Parathyroid adenoma (tissue), 2 donors: ENCODE results near the gene USP24.

ENCODE experiments used
- H2AFZ ChIP-seq: fragments of 300-600 bp; sonication (generic); one replicate; pipeline ENCODE4 v1.7.0; 2017; ENCODE audit warnings: antibody characterized with exemption, mild to moderate bottlenecking
- H3K27ac ChIP-seq: fragments of 300-600 bp; sonication (generic); one replicate; pipeline ENCODE4 v1.7.0; 2017
- H3K27me3 ChIP-seq: fragments of 300-600 bp; sonication (generic); one replicate; pipeline ENCODE4 v1.7.0; 2017; ENCODE audit warnings: low read length; ENCODE audit not compliant: control insufficient read depth, insufficient read depth
- H3K36me3 ChIP-seq: fragments of 300-600 bp; sonication (generic); one replicate; pipeline ENCODE4 v1.7.0; 2017; ENCODE audit warnings: low read length; ENCODE audit not compliant: control insufficient read depth, insufficient read depth
- H3K4me1 ChIP-seq: fragments of 300-600 bp; sonication (generic); one replicate; pipeline ENCODE4 v1.7.0; 2017; ENCODE audit warnings: control low read depth
- H3K4me2 ChIP-seq: fragments of 300-600 bp; sonication (generic); one replicate; pipeline ENCODE4 v1.7.0; 2017; ENCODE audit warnings: low read length
- H3K4me3 ChIP-seq: fragments of 300-600 bp; sonication (generic); one replicate; pipeline ENCODE4 v1.7.0; 2017; ENCODE audit warnings: low read depth, low read length
- H3K79me2 ChIP-seq: fragments of 300-600 bp; sonication (generic); one replicate; pipeline ENCODE4 v1.7.0; 2017; ENCODE audit warnings: control low read depth
- H3K9ac ChIP-seq: fragments of 300-600 bp; sonication (generic); one replicate; pipeline ENCODE4 v1.7.0; 2017; ENCODE audit warnings: mild to moderate bottlenecking
- H3K9me3 ChIP-seq: fragments of 300-600 bp; sonication (generic); one replicate; pipeline ENCODE4 v1.7.0; 2017; ENCODE audit warnings: low read length; ENCODE audit not compliant: control insufficient read depth
- CTCF ChIP-seq: fragments of 300-600 bp; sonication (generic); IDR thresholded peaks from one replicate; pipeline ENCODE4 v1.7.0; 2017; ENCODE audit warnings: antibody characterized with exemption, mild to moderate bottlenecking
- donor health status: primary hyperparathyroidism.

USP24 gene

GRCh38 chr1:55067022-55067778 is 148.0 kb downstream of the USP24 start:
- no peaks in the 10 kb centered on the region for H3K36me3 ChIP-seq

GRCh38 chr1:55065648-55066047 is 149.5 kb downstream of the USP24 start:
- no peaks in the 10 kb centered on the region for H3K79me2 ChIP-seq
- TF ChIP-seq CTCF = no peak
- peaks cover 9% of the 10 kb centered on the region for H3K4me1 ChIP-seq
- H3K27ac ChIP-seq = no peak overlapping the region
- no peaks in the 10 kb centered on the region for H3K9me3 ChIP-seq
- H3K4me2 ChIP-seq = no peak overlapping the region
- H3K27me3 ChIP-seq = no peaks in the 10 kb centered on the region
- H3K36me3 ChIP-seq = no peaks in the 10 kb centered on the region
- no peak overlapping the region for H2AFZ ChIP-seq
- no peak overlapping the region for H3K9ac ChIP-seq
- H3K4me3 ChIP-seq = no peak overlapping the region

More at GRCh38 chr1:55067022-55067778, 148.0 kb downstream of the USP24 start:
- no peak for TF ChIP-seq CTCF
- Histone ChIP-seq H3K9ac (no peak overlapping the region), H3K4me3 (no peak overlapping the region), H2AFZ (peak overlapping the region; percentile 9), H3K4me1 (peaks cover 9% of the 10 kb centered on the region), H3K79me2 (no peaks in the 10 kb centered on the region), H3K9me3 (no peaks in the 10 kb centered on the region), H3K27ac (peak overlapping the region; percentile 57), H3K27me3 (no peaks in the 10 kb centered on the region), H3K4me2 (peak overlapping the region; percentile 23)

- Histone ChIP-seq H3K27me3 (no peaks in the 10 kb centered on the region), H3K4me2 (no peak overlapping the region), H3K9me3 (no peaks in the 10 kb centered on the region), H3K36me3 (no peaks in the 10 kb centered on the region), H3K27ac (no peak overlapping the region), H2AFZ (no peak overlapping the region), H3K79me2 (no peaks in the 10 kb centered on the region), H3K4me1 (peaks cover 9% of the 10 kb centered on the region), H3K9ac (no peak overlapping the region), H3K4me3 (no peak overlapping the region)
- no peak for TF ChIP-seq CTCF
Measured at GRCh38 chr1:55064861-55065263, 150.3 kb downstream of the USP24 start.

- Histone ChIP-seq H3K79me2 (no peaks in the 10 kb centered on the region), H3K4me2 (no peak overlapping the region), H2AFZ (no peak overlapping the region), H3K27me3 (no peaks in the 10 kb centered on the region), H3K27ac (no peak overlapping the region), H3K9me3 (no peaks in the 10 kb centered on the region), H3K36me3 (no peaks in the 10 kb centered on the region), H3K4me1 (peaks cover 9% of the 10 kb centered on the region), H3K9ac (no peak overlapping the region), H3K4me3 (no peak overlapping the region)
- no peak for TF ChIP-seq CTCF
Measured at GRCh38 chr1:55064071-55064581, 151.0 kb downstream of the USP24 start.

GRCh38 chr1:55063577-55063942 is 151.6 kb downstream of the USP24 start:
- Histone ChIP-seq H3K9ac (no peak overlapping the region), H3K36me3 (no peaks in the 10 kb centered on the region), H3K27ac (no peak overlapping the region), H3K4me2 (no peak overlapping the region), H3K9me3 (no peaks in the 10 kb centered on the region), H3K79me2 (no peaks in the 10 kb centered on the region), H3K4me3 (no peak overlapping the region), H3K4me1 (peaks cover 9% of the 10 kb centered on the region), H2AFZ (no peak overlapping the region), H3K27me3 (no peaks in the 10 kb centered on the region)
- no peak for TF ChIP-seq CTCF
